GM18909 (cell line): ENCODE data around the gene KCNT2.
"Not testable (repeated sequence)": the region's sequence is repeated elsewhere in the genome, so short reads cannot be mapped to it uniquely, and the experiment has no call there.

ENCODE experiments used
- ATAC-seq: cut with Tn5 transposase; IDR thresholded peaks from one replicate; pipeline ENCODE4 v1.9.1; 2021; ENCODE audit warnings: mild to moderate bottlenecking; ENCODE audit not compliant: unreplicated experiment, poor library complexity

Gene KCNT2

GRCh38 chr1:196522574-196523345 lies 85.5 kb downstream of the KCNT2 start:
- ATAC-seq, result not testable (repeated sequence)

GRCh38 chr1:196517193-196517592 lies 91.0 kb downstream of the KCNT2 start:
- no peak for ATAC-seq

GRCh38 chr1:196516373-196516772 lies 91.9 kb downstream of the KCNT2 start:
- ATAC-seq, result no peak

GRCh38 chr1:196515904-196516303 lies 92.3 kb downstream of the KCNT2 start:
- no peak for ATAC-seq

- no peak for ATAC-seq
These were observed 94.4 kb downstream of the KCNT2 start for GRCh38 chr1:196513821-196514220.

GRCh38 chr1:196510451-196510850 lies 97.8 kb downstream of the KCNT2 start:
- no peak for ATAC-seq

GRCh38 chr1:196504224-196504623 lies 104.0 kb downstream of the KCNT2 start:
- not testable (repeated sequence) for ATAC-seq

- no peak for ATAC-seq
These were observed 105.8 kb downstream of the KCNT2 start for GRCh38 chr1:196502437-196502836.

- ATAC-seq, result no peak
These were observed 106.3 kb downstream of the KCNT2 start for GRCh38 chr1:196501760-196502428.

GRCh38 chr1:196497817-196498216 lies 110.4 kb downstream of the KCNT2 start:
- ATAC-seq, result no peak

GRCh38 chr1:196494766-196495165 lies 113.5 kb downstream of the KCNT2 start:
- ATAC-seq, result no peak

- ATAC-seq, result no peak
These were observed 114.4 kb downstream of the KCNT2 start for GRCh38 chr1:196493881-196494280.

- no peak for ATAC-seq
These were observed 119.7 kb downstream of the KCNT2 start for GRCh38 chr1:196488579-196488978.

GRCh38 chr1:196486346-196486745 lies 121.9 kb downstream of the KCNT2 start:
- no peak for ATAC-seq

- ATAC-seq, result no peak
These were observed 126.6 kb downstream of the KCNT2 start for GRCh38 chr1:196481616-196482015.

GRCh38 chr1:196477262-196477661 lies 131.0 kb downstream of the KCNT2 start:
- no peak for ATAC-seq

- ATAC-seq, result no peak
These were observed 140.9 kb downstream of the KCNT2 start for GRCh38 chr1:196467230-196467925.

- ATAC-seq, result no peak
These were observed 141.6 kb downstream of the KCNT2 start for GRCh38 chr1:196466654-196467053.

GRCh38 chr1:196466166-196466565 lies 142.1 kb downstream of the KCNT2 start:
- no peak for ATAC-seq

GRCh38 chr1:196464480-196464941 lies 143.7 kb downstream of the KCNT2 start:
- no peak for ATAC-seq

GRCh38 chr1:196462086-196462485 lies 146.2 kb downstream of the KCNT2 start:
- ATAC-seq, result no peak
